Mesenchymal stem cell (in vitro differentiated cells and primary cell): Measurements from ENCODE around the gene FXYD1.
A peak's percentile ranks its signal among the peaks of the same experiment; 100 is the strongest.

Experiments
- DNase-seq: peaks from one replicate; pipeline ENCODE4 v3.0.0-alpha.2; 2013
- H2AFZ ChIP-seq: one replicate; pipeline ENCODE4 v1.6.1; 2013; ENCODE audit warnings: low read depth, mild to moderate bottlenecking, control low read depth, inconsistent platforms, low read length, moderate library complexity
- H2AK5ac ChIP-seq: 2 replicates; pipeline ENCODE4 v1.6.1; 2013; ENCODE audit warnings: low read length, moderate library complexity, mild to moderate bottlenecking, inconsistent platforms; ENCODE audit not compliant: severe bottlenecking
- H2BK120ac ChIP-seq: one replicate; pipeline ENCODE4 v1.6.1; 2013; ENCODE audit warnings: low read depth, mild to moderate bottlenecking, inconsistent platforms, low read length, moderate library complexity
- H2BK12ac ChIP-seq, 2 experiments: one replicate each; pipeline ENCODE4 v1.6.1; 2013; ENCODE audit warnings: inconsistent platforms in 2 of 2, low read length in 2 of 2, mild to moderate bottlenecking in 2 of 2, moderate library complexity in 2 of 2, control low read depth in 1 of 2
- H2BK15ac ChIP-seq: one replicate; pipeline ENCODE4 v1.6.1; 2013; ENCODE audit warnings: mild to moderate bottlenecking, low read depth, inconsistent platforms; ENCODE audit not compliant: poor library complexity, severe bottlenecking
- H2BK5ac ChIP-seq: 2 replicates; pipeline ENCODE4 v1.6.1; 2013; ENCODE audit warnings: low read depth, mild to moderate bottlenecking, low read length, control low read depth, inconsistent platforms; ENCODE audit not compliant: poor library complexity, severe bottlenecking
- H3K14ac ChIP-seq, 2 experiments: one replicate each; pipeline ENCODE4 v1.6.1; 2013; ENCODE audit warnings: inconsistent platforms in 2 of 2, low read length in 2 of 2, control low read depth in 1 of 2, mild to moderate bottlenecking in 1 of 2, moderate library complexity in 1 of 2
- H3K18ac ChIP-seq, 2 experiments: one replicate each; pipeline ENCODE4 v1.6.1; 2013; ENCODE audit warnings: inconsistent platforms in 2 of 2, low read length in 2 of 2, control low read depth in 1 of 2, low read depth in 1 of 2, mild to moderate bottlenecking in 1 of 2
- H3K23ac ChIP-seq, 2 experiments: one replicate each; pipeline ENCODE4 v1.6.1; 2013; ENCODE audit warnings: inconsistent platforms in 2 of 2, low read length in 2 of 2, mild to moderate bottlenecking in 2 of 2, moderate library complexity in 2 of 2, control low read depth in 1 of 2
- H3K27ac ChIP-seq: 2 replicates; pipeline ENCODE4 v1.5.1; 2013; ENCODE audit warnings: mild to moderate bottlenecking, moderate library complexity, low read length, control low read depth, inconsistent platforms; ENCODE audit not compliant: poor library complexity, severe bottlenecking
- H3K27me3 ChIP-seq, 2 experiments: 2 replicates each; pipeline versions ENCODE4 v1.6.1 to v1.7.0; 2013; ENCODE audit warnings: low read length in 2 of 2, mild to moderate bottlenecking in 2 of 2, moderate library complexity in 2 of 2, control low read depth in 1 of 2, inconsistent platforms in 1 of 2; ENCODE audit not compliant: control insufficient read depth in 1 of 2, insufficient read depth in 1 of 2
- H3K36me3 ChIP-seq, 2 experiments: 2 replicates each; pipeline versions ENCODE4 v1.6.1 to v1.7.0; 2013; ENCODE audit warnings: low read length in 2 of 2, control low read depth in 1 of 2, inconsistent platforms in 1 of 2, low read depth in 1 of 2, mild to moderate bottlenecking in 1 of 2; ENCODE audit not compliant: insufficient read depth in 2 of 2, control insufficient read depth in 1 of 2
- H3K4ac ChIP-seq, 2 experiments: one replicate each; pipeline ENCODE4 v1.6.1; 2013; ENCODE audit warnings: inconsistent platforms in 2 of 2, low read length in 2 of 2, mild to moderate bottlenecking in 2 of 2, moderate library complexity in 2 of 2, control low read depth in 1 of 2, low read depth in 1 of 2
- H3K4me1 ChIP-seq: 2 replicates; pipeline ENCODE4 v1.6.1; 2013; ENCODE audit warnings: low read depth, low read length, control low read depth; ENCODE audit not compliant: control insufficient read depth, insufficient read depth
- H3K4me2 ChIP-seq: 2 replicates; pipeline ENCODE4 v1.6.1; 2013; ENCODE audit warnings: low read length, mild to moderate bottlenecking, inconsistent platforms; ENCODE audit not compliant: poor library complexity, severe bottlenecking
- H3K4me3 ChIP-seq, 2 experiments: 2 replicates each; pipeline versions ENCODE4 v1.5.1 to v1.7.0; 2013; ENCODE audit warnings: low read length in 2 of 2, mild to moderate bottlenecking in 2 of 2, control low read depth in 1 of 2, low read depth in 1 of 2; ENCODE audit not compliant: insufficient read depth in 1 of 2
- H3K79me1 ChIP-seq: replicated peaks from 2 replicates; pipeline ENCODE4 v1.6.1; 2013; ENCODE audit warnings: mild to moderate bottlenecking, control low read depth, low read length, inconsistent platforms; ENCODE audit not compliant: poor library complexity, severe bottlenecking
- H3K9ac ChIP-seq: 2 replicates; pipeline ENCODE4 v1.7.0; 2013; ENCODE audit warnings: mild to moderate bottlenecking, low read length, moderate library complexity
- H3K9me3 ChIP-seq: 2 replicates; pipeline ENCODE4 v1.7.0; 2013; ENCODE audit warnings: mild to moderate bottlenecking, low read length; ENCODE audit not compliant: control insufficient read depth
- H4K8ac ChIP-seq: one replicate; pipeline ENCODE4 v1.6.1; 2013; ENCODE audit warnings: inconsistent platforms, mild to moderate bottlenecking, low read length, moderate library complexity
- H4K91ac ChIP-seq: one replicate; pipeline ENCODE4 v1.6.1; 2013; ENCODE audit warnings: mild to moderate bottlenecking, low read length, inconsistent platforms
- WGBS: methylation state at CpG from one replicate; pipeline ENCODE4 v1.1.7; 2013; ENCODE audit warnings: mixed read lengths; 5-methylcytosine and 5-hydroxymethylcytosine counted together

The FXYD1 gene

GRCh38 chr19:35114353-35115176 is 24.1 kb upstream of the FXYD1 start:
- Histone ChIP-seq H2BK5ac (no peak overlapping the region), H3K27me3 (peaks cover 6 to 24% of the 10 kb centered on the region in 2 experiments), H3K23ac (no peak overlapping the region), H3K36me3 (no peaks in the 10 kb centered on the region), H2BK15ac (no peak overlapping the region), H3K9ac (peak overlapping the region; percentile 76), H3K4me2 (no peak overlapping the region), H2BK120ac (no peak overlapping the region), H2AK5ac (no peak overlapping the region), H3K4me1 (no peaks in the 10 kb centered on the region), H4K91ac (no peak overlapping the region), H2BK12ac (no peak overlapping the region), H4K8ac (no peak overlapping the region), H3K18ac (no peak overlapping the region), H3K9me3 (no peaks in the 10 kb centered on the region), H3K27ac (no peak overlapping the region), H3K4me3 (peak overlapping the region in 1 of 2 experiments; percentile 69), H3K4ac (no peak overlapping the region), H3K79me1 (no peaks in the 10 kb centered on the region), H3K14ac (no peak overlapping the region), H2AFZ (no peak overlapping the region)
- 22% methylated on average over 20 of the region's 23 CpGs for whole genome bisulfite sequencing
- DNase-seq: peak; percentile 47

GRCh38 chr19:35115177-35115951 is 23.3 kb upstream of the FXYD1 start, which contains the start of gene FXYD3:
Gene FXYD3, plus strand, starts transcription at chr19:35115823. Its CDS starts 3,554 bp downstream, at chr19:35119377.
- H2BK12ac ChIP-seq: no peak within 1 kb of the TSS
- H3K18ac ChIP-seq: no peak within 1 kb of the TSS
- H2BK15ac ChIP-seq: peak within 1 kb of the TSS; percentile 7
- H3K4me1 ChIP-seq: no peaks in the 10 kb centered on the region
- no peak within 1 kb of the TSS for H2AK5ac ChIP-seq
- peaks cover 6 to 24% of the 10 kb centered on the region in 2 experiments for H3K27me3 ChIP-seq
- H3K9me3 ChIP-seq: no peaks in the 10 kb centered on the region
- no peak within 1 kb of the TSS for H3K4ac ChIP-seq
- peak within 1 kb of the TSS in 1 of 2 experiments; percentile 69 for H3K4me3 ChIP-seq
- no peak within 1 kb of the TSS for H2BK120ac ChIP-seq
- no peak within 1 kb of the TSS for H3K14ac ChIP-seq
- no peak within 1 kb of the TSS for H4K8ac ChIP-seq
- 63% methylated on average over 12 of the region's 14 CpGs for WGBS
- H3K36me3 ChIP-seq: no peaks in the 10 kb centered on the region
- no peak within 1 kb of the TSS for H2BK5ac ChIP-seq
- peak within 1 kb of the TSS; percentile 76 for H3K9ac ChIP-seq
- H3K4me2 ChIP-seq: no peak within 1 kb of the TSS
- H4K91ac ChIP-seq: no peak within 1 kb of the TSS
- H3K27ac ChIP-seq: no peak within 1 kb of the TSS
- H2AFZ ChIP-seq: no peak within 1 kb of the TSS
- no peak within 1 kb of the TSS for H3K23ac ChIP-seq
- H3K79me1 ChIP-seq: no peaks in the 10 kb centered on the region
- no peak for DNase-seq

GRCh38 chr19:35116072-35116801 is 22.4 kb upstream of the FXYD1 start:
- Histone ChIP-seq H2BK15ac (no peak overlapping the region), H3K27me3 (peaks cover 6 to 24% of the 10 kb centered on the region in 2 experiments), H3K14ac (no peak overlapping the region), H3K36me3 (no peaks in the 10 kb centered on the region), H2AK5ac (no peak overlapping the region), H3K4me1 (no peaks in the 10 kb centered on the region), H4K91ac (no peak overlapping the region), H3K23ac (no peak overlapping the region), H3K18ac (no peak overlapping the region), H3K4me3 (no peak overlapping the region), H2BK5ac (no peak overlapping the region), H3K4me2 (no peak overlapping the region), H3K79me1 (no peaks in the 10 kb centered on the region), H3K9me3 (no peaks in the 10 kb centered on the region), H2BK12ac (no peak overlapping the region), H3K4ac (no peak overlapping the region), H3K27ac (no peak overlapping the region), H3K9ac (no peak overlapping the region), H2BK120ac (no peak overlapping the region), H2AFZ (no peak overlapping the region), H4K8ac (no peak overlapping the region)
- WGBS: 77% methylated on average over 12 of the region's 13 CpGs
- DNase-seq: no peak
